Fibroblast of pulmonary artery (primary cell): Measurements from ENCODE around the gene DENND1A.
A peak's percentile ranks its signal among the peaks of the same experiment; 100 is the strongest.

Experiments used
- DNase-seq: peaks from one replicate; pipeline ENCODE4 v3.0.0-alpha.2; 2010; ENCODE audit warnings: low read depth
- H3K4me3 ChIP-seq: replicated peaks from 2 replicates; pipeline ENCODE4 v1.5.1; 2011; ENCODE audit warnings: low read depth, mild to moderate bottlenecking, control low read depth, low read length, moderate library complexity
- CTCF ChIP-seq: IDR thresholded peaks from 2 replicates; pipeline ENCODE4 v1.5.1; 2011; ENCODE audit warnings: mild to moderate bottlenecking, control low read depth, low read length, inconsistent platforms; ENCODE audit errors: missing control alignments

The DENND1A gene

GRCh38 chr9:123927625-123928532 is 2.0 kb downstream of the DENND1A start:
- TF ChIP-seq CTCF = no peak
- peak; percentile 70 for DNase-seq
- H3K4me3 ChIP-seq = no peak overlapping the region

DNA sequence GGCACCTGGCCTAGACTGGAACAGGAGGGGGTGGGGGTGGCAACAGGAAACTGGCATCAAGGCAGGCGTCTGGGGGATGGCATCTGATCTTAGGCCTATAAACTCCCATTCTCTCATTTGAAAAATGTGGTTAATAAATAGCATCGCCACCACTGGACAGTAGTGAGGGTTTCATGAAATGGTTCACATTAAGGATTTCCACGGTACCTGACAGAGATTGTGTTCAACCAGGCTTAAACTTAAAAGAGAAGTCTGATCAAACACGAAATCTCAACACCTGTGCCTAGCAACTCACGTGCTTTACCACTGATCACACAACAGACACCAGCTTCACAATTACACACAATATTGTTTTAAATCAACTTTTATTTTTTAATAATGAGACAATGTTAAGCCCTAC is 3.0 kb downstream of the DENND1A start:
- TF ChIP-seq CTCF = no peak
- no peak for DNase-seq
- H3K4me3 ChIP-seq = no peak overlapping the region

GRCh38 chr9:123925819-123926218 is 4.1 kb downstream of the DENND1A start:
- no peak for TF ChIP-seq CTCF
- no peak for DNase-seq
- H3K4me3 ChIP-seq = no peak overlapping the region

DNA sequence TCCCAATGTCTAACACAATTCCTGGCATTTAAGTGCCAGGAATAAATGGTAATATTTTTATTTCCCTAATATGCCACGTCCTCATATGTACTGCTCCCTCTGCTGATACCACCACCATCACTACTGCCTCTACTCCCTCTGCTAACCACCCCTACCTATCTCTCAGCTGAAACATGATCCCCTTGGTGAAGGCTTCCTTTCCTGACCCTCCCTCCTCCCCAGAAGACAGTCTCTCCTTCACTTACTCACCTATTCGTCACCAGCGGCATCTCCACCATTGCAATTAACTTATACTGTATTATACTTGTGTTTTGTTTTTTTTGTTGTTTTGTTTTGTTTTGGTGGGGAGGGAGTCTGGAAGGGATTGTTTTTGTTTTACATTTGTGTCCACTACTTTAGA is 4.8 kb downstream of the DENND1A start:
- no peak for DNase-seq
- H3K4me3 ChIP-seq = no peak overlapping the region
- TF ChIP-seq CTCF = no peak

GRCh38 chr9:123924727-123925126 is 5.2 kb downstream of the DENND1A start:
- H3K4me3 ChIP-seq = no peak overlapping the region
- no peak for DNase-seq

GRCh38 chr9:123923884-123924283 is 6.0 kb downstream of the DENND1A start:
- no peak for DNase-seq
- H3K4me3 ChIP-seq = no peak overlapping the region
- TF ChIP-seq CTCF = no peak

More at GRCh38 chr9:123924727-123925126, 5.2 kb downstream of the DENND1A start:
- no peak for TF ChIP-seq CTCF

DNA sequence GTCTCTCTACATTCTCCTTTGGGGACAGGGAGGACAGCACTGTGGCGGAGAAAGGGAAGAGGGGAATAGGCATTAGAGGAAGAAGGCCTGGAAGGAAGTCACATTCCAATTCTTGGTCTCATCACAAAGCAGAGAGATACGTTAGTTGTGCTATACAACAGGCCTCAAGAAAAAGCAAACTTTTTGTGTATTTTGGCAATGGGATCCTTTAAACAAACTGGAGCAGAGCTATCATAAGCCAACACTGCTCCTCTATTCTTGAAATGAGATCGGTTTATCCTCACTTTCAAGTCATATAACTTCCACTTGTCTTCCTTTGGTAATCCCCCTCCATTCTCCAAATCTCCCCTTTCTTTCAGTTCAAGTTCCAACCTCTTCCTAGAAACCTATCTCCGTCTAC is 6.5 kb downstream of the DENND1A start:
- DNase-seq = no peak
- H3K4me3 ChIP-seq = no peak overlapping the region
- TF ChIP-seq CTCF = no peak
